SK-N-DZ (cell line): Measurements from ENCODE around the gene TM4SF18. TPM values are rescaled to one million over a fixed set of nuclear protein-coding genes. Genes with fewer than 3 reads are reported as not detected.
"Not testable (repeated sequence)": the region's sequence is repeated elsewhere in the genome, so short reads cannot be mapped to it uniquely, and the experiment has no call there.

Experiments
- DNase-seq: peaks from one replicate; pipeline ENCODE4 v3.0.0-alpha.2; 2015; ENCODE audit warnings: low spot score
- polyA plus RNA-seq, 2 experiments: library from polyadenylated mRNA; depleted of rRNA; stranded (reverse); fragments of >200 nt; gene quantifications; 2 replicates each; pipeline ENCODE4 v1.2.3, GENCODE V29; 2014

Gene TM4SF18
- polyA plus RNA-seq (2014; cell fraction: cytosol; rRNA removed): not detected in 2 replicates
- not detected in 2 replicates for polyA plus RNA-seq (2014; cell fraction: nucleus; rRNA removed)

GRCh38 chr3:149333176-149333859, at the start of gene TM4SF18:
Gene TM4SF18, minus strand, starts transcription at chr3:149333636. Its CDS starts 254 bp downstream, at chr3:149333382.
- no peak for DNase-seq

- no peak for DNase-seq
Observed at GRCh38 chr3:149382518-149382917, 49.1 kb upstream of the TM4SF18 start.

- no peak for DNase-seq
Observed at GRCh38 chr3:149382101-149382467, 48.6 kb upstream of the TM4SF18 start.

GRCh38 chr3:149381173-149382100, 48.0 kb upstream of the TM4SF18 start:
- no peak for DNase-seq

- not testable (repeated sequence) for DNase-seq
Observed at GRCh38 chr3:149380220-149380619, 46.8 kb upstream of the TM4SF18 start.

- no peak for DNase-seq
Observed at GRCh38 chr3:149378478-149379309, 45.3 kb upstream of the TM4SF18 start.

GRCh38 chr3:149377408-149378364, 44.2 kb upstream of the TM4SF18 start, which contains the start of gene TM4SF1:
Gene TM4SF1, minus strand, starts transcription at chr3:149377649. Its CDS starts 102 bp downstream, at chr3:149377547.
- no peak for DNase-seq

GRCh38 chr3:149376718-149377407, 43.4 kb upstream of the TM4SF18 start:
- no peak for DNase-seq

- DNase-seq: no peak
Observed at GRCh38 chr3:149375501-149376196, 42.2 kb upstream of the TM4SF18 start.

GRCh38 chr3:149374793-149375500, 41.5 kb upstream of the TM4SF18 start:
- no peak for DNase-seq

GRCh38 chr3:149374391-149374790, 41.0 kb upstream of the TM4SF18 start:
- DNase-seq: no peak

- DNase-seq: no peak
Observed at GRCh38 chr3:149373235-149374125, 40.0 kb upstream of the TM4SF18 start.

- no peak for DNase-seq
Observed at GRCh38 chr3:149371723-149372114, 38.3 kb upstream of the TM4SF18 start.

- no peak for DNase-seq
Observed at GRCh38 chr3:149371001-149371722, 37.7 kb upstream of the TM4SF18 start.

GRCh38 chr3:149369991-149370866, 36.8 kb upstream of the TM4SF18 start:
- no peak for DNase-seq
